Stimulated activated naive CD8-positive, alpha-beta T cell treated with anti-CD3 and anti-CD28 coated beads, Interleukin-15, Interleukin-2, amounts not matched to agents 100 U/mL and 50 U/mL, for 24 hours (primary cell): ENCODE measurements around the gene PTPRG.
"Not testable (repeated sequence)": the region's sequence is repeated elsewhere in the genome, so short reads cannot be mapped to it uniquely, and the experiment has no call there.

Experiments
- ATAC-seq: fragments of 150-1000 bp; cut with Tn5 transposase; one replicate; pipeline ENCODE4 v1.10.0; 2021
- DNase-seq: peaks from one replicate; pipeline ENCODE4 v3.0.0; 2021

PTPRG gene

GRCh38 chr3:61802772-61803171 is 241.4 kb downstream of the PTPRG start:
- no peak for ATAC-seq
- DNase-seq = no peak

GRCh38 chr3:61803983-61804382 is 242.6 kb downstream of the PTPRG start:
- DNase-seq = no peak
- no peak for ATAC-seq

- DNase-seq (no peak), ATAC-seq (no peak)
These were observed 243.4 kb downstream of the PTPRG start for GRCh38 chr3:61804782-61805181.

GRCh38 chr3:61805510-61806080 is 244.2 kb downstream of the PTPRG start:
- ATAC-seq = peak; percentile 63
- no peak for DNase-seq

GRCh38 chr3:61806810-61807209 is 245.4 kb downstream of the PTPRG start:
- ATAC-seq (no peak), DNase-seq (no peak)

- ATAC-seq (no peak), DNase-seq (no peak)
These were observed 246.5 kb downstream of the PTPRG start for GRCh38 chr3:61807865-61808276.

- ATAC-seq (no peak), DNase-seq (no peak)
These were observed 247.2 kb downstream of the PTPRG start for GRCh38 chr3:61808526-61808925.

- no peak for ATAC-seq
- DNase-seq = no peak
These were observed 247.6 kb downstream of the PTPRG start for GRCh38 chr3:61808999-61809398.

GRCh38 chr3:61809879-61810278 is 248.5 kb downstream of the PTPRG start:
- ATAC-seq = no peak

GRCh38 chr3:61810953-61811497 is 249.7 kb downstream of the PTPRG start:
- no peak for ATAC-seq
- no peak for DNase-seq

More at GRCh38 chr3:61809879-61810278, 248.5 kb downstream of the PTPRG start:
- DNase-seq = no peak

- no peak for ATAC-seq
- no peak for DNase-seq
These were observed 250.3 kb downstream of the PTPRG start for GRCh38 chr3:61811652-61812051.

- ATAC-seq (no peak), DNase-seq (no peak)
These were observed 250.7 kb downstream of the PTPRG start for GRCh38 chr3:61812085-61812484.

- ATAC-seq (no peak), DNase-seq (no peak)
These were observed 251.1 kb downstream of the PTPRG start for GRCh38 chr3:61812517-61812916.

- ATAC-seq = no peak
- no peak for DNase-seq
These were observed 252.3 kb downstream of the PTPRG start for GRCh38 chr3:61813636-61814035.

- DNase-seq = no peak
- no peak for ATAC-seq
These were observed 253.3 kb downstream of the PTPRG start for GRCh38 chr3:61814674-61815073.

GRCh38 chr3:61816304-61816703 is 254.9 kb downstream of the PTPRG start:
- ATAC-seq = not testable (repeated sequence)

GRCh38 chr3:61819861-61820260 is 258.5 kb downstream of the PTPRG start:
- ATAC-seq = no peak

More at GRCh38 chr3:61816304-61816703, 254.9 kb downstream of the PTPRG start:
- not testable (repeated sequence) for DNase-seq

GRCh38 chr3:61820306-61820992 is 259.1 kb downstream of the PTPRG start:
- no peak for ATAC-seq
- no peak for DNase-seq

More at GRCh38 chr3:61819861-61820260, 258.5 kb downstream of the PTPRG start:
- no peak for DNase-seq

GRCh38 chr3:61821823-61822251 is 260.5 kb downstream of the PTPRG start:
- ATAC-seq = no peak
- DNase-seq = no peak

- ATAC-seq (no peak), DNase-seq (no peak)
These were observed 261.2 kb downstream of the PTPRG start for GRCh38 chr3:61822588-61822987.

- DNase-seq (no peak), ATAC-seq (no peak)
These were observed 263.3 kb downstream of the PTPRG start for GRCh38 chr3:61824553-61825135.

GRCh38 chr3:61826161-61826560 is 264.8 kb downstream of the PTPRG start:
- ATAC-seq (no peak), DNase-seq (no peak)

- DNase-seq (no peak), ATAC-seq (no peak)
These were observed 267.0 kb downstream of the PTPRG start for GRCh38 chr3:61828184-61828874.
